ENCODE results near the gene FUT1.
"Not testable (repeated sequence)": the region's sequence is repeated elsewhere in the genome, so short reads cannot be mapped to it uniquely, and the experiment has no call there.

FUT1 gene

GRCh38 chr19:48722196-48722708 lies 30.2 kb downstream of the FUT1 start:
- no peak overlapping the region for H3K27ac ChIP-seq
- POLR2A ChIA-PET (ENCODE audit: low non-redundant PET): no interaction called here
- CTCF ChIA-PET: no interaction called here
- TF ChIP-seq, protein P1, sequence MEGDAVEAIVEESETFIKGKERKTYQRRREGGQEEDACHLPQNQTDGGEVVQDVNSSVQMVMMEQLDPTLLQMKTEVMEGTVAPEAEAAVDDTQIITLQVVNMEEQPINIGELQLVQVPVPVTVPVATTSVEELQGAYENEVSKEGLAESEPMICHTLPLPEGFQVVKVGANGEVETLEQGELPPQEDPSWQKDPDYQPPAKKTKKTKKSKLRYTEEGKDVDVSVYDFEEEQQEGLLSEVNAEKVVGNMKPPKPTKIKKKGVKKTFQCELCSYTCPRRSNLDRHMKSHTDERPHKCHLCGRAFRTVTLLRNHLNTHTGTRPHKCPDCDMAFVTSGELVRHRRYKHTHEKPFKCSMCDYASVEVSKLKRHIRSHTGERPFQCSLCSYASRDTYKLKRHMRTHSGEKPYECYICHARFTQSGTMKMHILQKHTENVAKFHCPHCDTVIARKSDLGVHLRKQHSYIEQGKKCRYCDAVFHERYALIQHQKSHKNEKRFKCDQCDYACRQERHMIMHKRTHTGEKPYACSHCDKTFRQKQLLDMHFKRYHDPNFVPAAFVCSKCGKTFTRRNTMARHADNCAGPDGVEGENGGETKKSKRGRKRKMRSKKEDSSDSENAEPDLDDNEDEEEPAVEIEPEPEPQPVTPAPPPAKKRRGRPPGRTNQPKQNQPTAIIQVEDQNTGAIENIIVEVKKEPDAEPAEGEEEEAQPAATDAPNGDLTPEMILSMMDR (conservative IDR thresholded peaks at IDR 0.05; ENCODE audit: low read depth): no peak
- DNase-seq (ENCODE audit: low spot score): no peak

- H3K27ac ChIP-seq: peak overlapping the region; percentile 91
- TF ChIP-seq, protein P1 (conservative IDR thresholded peaks at IDR 0.05; ENCODE audit: low read depth): no peak
- CTCF ChIA-PET: interaction anchor here (0.6 to 1.4 kb wide), 2 partner anchors 18 to 115 kb away, joined by 4 to 7 read pairs; partner anchors contain the start of gene HSD17B14
- POLR2A ChIA-PET (ENCODE audit: low non-redundant PET): interaction anchor here (0.7 kb wide), 1 partner anchor 75 kb away, joined by 3 read pairs; the partner anchor contains the start of gene CA11
- DNase-seq (ENCODE audit: low spot score): peak; percentile 95
Observed at GRCh38 chr19:48720613-48721296, 31.7 kb downstream of the FUT1 start.

DNA sequence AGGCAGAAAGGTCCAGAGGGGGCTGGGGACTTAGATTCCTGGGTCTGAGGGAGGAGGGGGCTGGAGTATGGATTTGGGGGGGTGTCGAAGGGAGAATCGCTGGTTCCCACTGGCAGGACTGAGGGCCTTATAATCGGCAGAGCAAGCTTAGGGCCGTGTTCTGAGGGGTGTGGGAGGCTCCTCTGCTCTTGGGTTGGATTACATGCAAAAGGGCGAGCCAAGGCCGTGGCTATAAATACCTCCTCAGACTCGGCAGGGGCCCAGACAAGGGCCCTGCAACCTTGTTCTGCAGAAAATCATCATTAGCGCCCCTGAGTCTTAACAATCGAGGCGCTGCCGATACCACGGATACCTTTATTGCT lies 32.2 kb downstream of the FUT1 start:
- POLR2A ChIA-PET (ENCODE audit: low non-redundant PET): interaction anchor here (0.7 kb wide), 1 partner anchor 74 kb away, joined by 3 read pairs; the partner anchor contains the start of gene CA11
- peak overlapping the region; percentile 91 for H3K27ac ChIP-seq
- CTCF ChIA-PET: interaction anchor here (1.4 kb wide), 1 partner anchor 19 kb away, joined by 7 read pairs; no protein-coding TSS in a partner anchor
- DNase-seq (ENCODE audit: low spot score): no peak
- TF ChIP-seq, protein P1 (conservative IDR thresholded peaks at IDR 0.05; ENCODE audit: low read depth): no peak

- no peak for DNase-seq (ENCODE audit: low spot score)
- peak within 1 kb of the TSS; percentile 91 for H3K27ac ChIP-seq
- POLR2A ChIA-PET (ENCODE audit: low non-redundant PET): no interaction called here
- CTCF ChIA-PET: interaction anchor here (1.4 kb wide), 1 partner anchor 19 kb away, joined by 7 read pairs; no protein-coding TSS in a partner anchor
- TF ChIP-seq, protein P1 (conservative IDR thresholded peaks at IDR 0.05; ENCODE audit: low read depth): no peak
Observed at GRCh38 chr19:48719263-48720171, 32.9 kb downstream of the FUT1 start, which contains the start of gene MAMSTR. TSS of gene MAMSTR (minus strand) at chr19:48719725. CDS start at chr19:48719031, 694 bp downstream.

GRCh38 chr19:48718711-48719231 lies 33.7 kb downstream of the FUT1 start:
- H3K27ac ChIP-seq: peak overlapping the region; percentile 91; the same call in 1 of the 2 replicates
- no peak for DNase-seq (ENCODE audit: low spot score)
- ChIA-PET POLR2A (ENCODE audit: low non-redundant PET) (interaction anchor here (0.7 kb wide), 1 partner anchor 14 kb away, joined by 6 read pairs; no protein-coding TSS in a partner anchor), CTCF (no interaction called here)
- TF ChIP-seq, protein P1 (conservative IDR thresholded peaks at IDR 0.05; ENCODE audit: low read depth): no peak

DNA sequence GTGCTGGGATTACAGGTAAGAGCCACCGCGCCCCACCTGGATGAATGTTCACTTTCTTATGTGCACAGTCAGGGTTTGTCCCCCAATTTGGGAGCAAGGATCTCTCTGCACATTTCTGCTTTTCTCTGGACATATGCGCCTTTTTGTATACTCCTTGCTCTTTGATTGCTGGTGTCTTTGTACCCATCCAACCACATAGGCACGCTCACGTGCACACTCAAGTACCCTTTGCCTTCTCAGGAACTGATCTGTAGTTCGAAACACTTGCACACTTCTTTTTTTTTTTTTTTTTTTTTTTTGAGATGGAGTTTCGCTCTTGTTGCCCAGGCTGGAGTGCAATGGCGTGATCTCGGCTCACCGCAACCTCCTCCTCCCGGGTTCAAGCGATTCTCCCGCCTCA lies 34.3 kb downstream of the FUT1 start:
- POLR2A ChIA-PET (ENCODE audit: low non-redundant PET): interaction anchor here (0.7 kb wide), 1 partner anchor 13 kb away, joined by 6 read pairs; no protein-coding TSS in a partner anchor
- H3K27ac ChIP-seq: peak overlapping the region; percentile 91
- CTCF ChIA-PET; DNase-seq (ENCODE audit: low spot score): not testable (repeated sequence)
